Endothelial cell of umbilical vein (primary cell): ENCODE data around the gene MSN.

Experiments
- CTCF ChIP-seq, 2 donors: IDR thresholded peaks; 1 replicate in 1 of 2; 2 replicates in 1 of 2; pipeline ENCODE4 v1.5.1; 2011; ENCODE audit warnings: low read length in 2 of 2, mild to moderate bottlenecking in 2 of 2, moderate library complexity in 2 of 2, control low read depth in 1 of 2, inconsistent platforms in 1 of 2, low read depth in 1 of 2; ENCODE audit not compliant: insufficient read depth in 1 of 2; ENCODE audit errors: extremely low read depth in 1 of 2
- EZH2 ChIP-seq: IDR thresholded peaks from 2 replicates; pipeline ENCODE4 v1.6.1; 2012; ENCODE audit warnings: borderline replicate concordance, low read depth, mild to moderate bottlenecking, moderate library complexity, low read length, inconsistent platforms; ENCODE audit not compliant: severe bottlenecking
- FOS ChIP-seq: IDR thresholded peaks from 2 replicates; pipeline ENCODE4 v1.6.1; 2011; ENCODE audit warnings: mild to moderate bottlenecking, low read length, moderate library complexity, borderline replicate concordance; ENCODE audit not compliant: insufficient read depth
- GATA2 ChIP-seq: IDR thresholded peaks from 2 replicates; pipeline ENCODE4 v1.7.0; 2011; ENCODE audit warnings: low read depth, mild to moderate bottlenecking, moderate library complexity, mixed read lengths, low read length; ENCODE audit not compliant: insufficient read length, insufficient read depth
- JUN ChIP-seq: IDR thresholded peaks from 2 replicates; pipeline ENCODE4 v1.6.1; 2011; ENCODE audit warnings: borderline replicate concordance, low read depth; ENCODE audit not compliant: insufficient read length, insufficient read depth
- MAX ChIP-seq: IDR thresholded peaks from 2 replicates; pipeline ENCODE4 v1.6.1; 2011; ENCODE audit not compliant: insufficient read depth, insufficient read length
- MYC ChIP-seq: IDR thresholded peaks from one replicate; pipeline ENCODE4 v1.6.1; 2011; ENCODE audit warnings: mild to moderate bottlenecking, low read depth, low read length
- POLR2A ChIP-seq: IDR thresholded peaks from 2 replicates; pipeline ENCODE4 v1.6.1; 2012; ENCODE audit warnings: low read depth, mild to moderate bottlenecking, control low read depth, low read length
- POLR2AphosphoS5 ChIP-seq: IDR thresholded peaks from 2 replicates; pipeline ENCODE4 v1.6.1; 2012; ENCODE audit warnings: low read depth, mild to moderate bottlenecking, control low read depth, low read length, moderate library complexity; ENCODE audit not compliant: insufficient read depth

GRCh38 chrX:65687367-65687766 lies 19.9 kb downstream of the MSN start:
- TF ChIP-seq CTCF (IDR thresholded peaks at IDR 0.05; ENCODE audit: extremely low read depth in 1 of 2, insufficient read depth in 1 of 2, low read depth in 1 of 2, low read length in 2 of 2) (no peak), POLR2A (no peak), EZH2 (no peak), MYC (no peak), MAX (no peak), POLR2AphosphoS5 (no peak), FOS (no peak), JUN (no peak), GATA2 (no peak)
